Measurements from ENCODE around the gene SIRT7. TPM values are rescaled to one million over a fixed set of nuclear protein-coding genes. Genes with fewer than 3 reads are reported as not detected.

The SIRT7 gene
- total RNA-seq, 1 experiment from 2014 or later: 24.2 TPM

DNA sequence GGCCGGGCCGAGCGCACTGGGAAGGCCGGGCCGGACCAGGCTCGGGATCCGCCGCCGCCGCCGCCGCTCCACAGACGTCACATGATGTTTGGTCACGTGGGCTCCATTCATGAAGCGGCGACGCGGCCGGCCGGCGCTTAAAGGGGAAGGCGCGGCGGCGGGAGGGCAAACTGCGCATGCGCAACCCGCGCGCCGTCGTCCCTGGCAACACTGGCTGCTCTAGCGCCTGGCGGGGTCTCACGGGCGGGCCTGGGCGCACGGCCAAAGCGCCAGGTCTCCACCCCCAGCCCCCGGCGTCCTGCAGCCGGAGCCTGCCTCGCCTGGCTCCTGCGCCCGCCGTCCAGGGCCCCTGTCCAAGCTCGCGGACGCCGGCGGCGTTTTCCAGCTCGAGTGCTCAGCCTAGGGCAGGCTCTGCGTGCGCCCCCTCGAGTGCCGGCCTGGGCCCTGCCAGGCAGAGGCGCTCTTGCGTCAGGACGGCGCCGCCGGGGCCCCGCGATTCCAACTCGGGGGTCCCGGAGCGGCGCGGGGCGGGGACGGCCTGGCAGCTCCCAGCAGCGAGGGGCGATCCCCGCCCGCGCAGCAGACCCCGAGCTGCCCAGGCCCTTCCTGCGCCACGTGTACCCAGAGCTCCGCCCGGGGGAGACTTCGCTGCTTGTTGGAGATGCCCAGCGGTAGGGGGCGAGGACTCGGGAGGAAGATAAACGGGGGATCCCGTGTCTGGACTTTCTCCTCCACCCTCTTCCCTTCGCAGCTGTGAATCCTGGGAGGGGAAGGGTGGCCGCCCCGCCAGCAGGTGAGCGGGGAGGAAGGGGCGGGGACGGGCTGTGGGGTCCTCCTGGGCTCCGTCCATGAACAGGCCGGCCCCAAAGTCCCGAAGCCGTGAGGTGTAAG lies 9.9 kb upstream of the SIRT7 start, which contains the start of gene MAFG (continued):
- TF ChIP-seq RELA (CRISPR knock-in tag; IDR thresholded peaks at IDR 0.05; ENCODE audit: borderline replicate concordance) (no peak), JUN (CRISPR knock-in tag; IDR thresholded peaks at IDR 0.05) (no peak), SP1 (CRISPR knock-in tag; conservative IDR thresholded peaks at IDR 0.05) (peak; percentile 58), ZNF671 (CRISPR knock-in tag; IDR thresholded peaks at IDR 0.05) (no peak), NR3C1 (CRISPR knock-in tag; conservative IDR thresholded peaks at IDR 0.05; ENCODE audit: low read depth) (0 out of 2 replicates have a peak, but pooled peaks have one; percentile 80)
- TF ChIP-seq, protein P1, sequence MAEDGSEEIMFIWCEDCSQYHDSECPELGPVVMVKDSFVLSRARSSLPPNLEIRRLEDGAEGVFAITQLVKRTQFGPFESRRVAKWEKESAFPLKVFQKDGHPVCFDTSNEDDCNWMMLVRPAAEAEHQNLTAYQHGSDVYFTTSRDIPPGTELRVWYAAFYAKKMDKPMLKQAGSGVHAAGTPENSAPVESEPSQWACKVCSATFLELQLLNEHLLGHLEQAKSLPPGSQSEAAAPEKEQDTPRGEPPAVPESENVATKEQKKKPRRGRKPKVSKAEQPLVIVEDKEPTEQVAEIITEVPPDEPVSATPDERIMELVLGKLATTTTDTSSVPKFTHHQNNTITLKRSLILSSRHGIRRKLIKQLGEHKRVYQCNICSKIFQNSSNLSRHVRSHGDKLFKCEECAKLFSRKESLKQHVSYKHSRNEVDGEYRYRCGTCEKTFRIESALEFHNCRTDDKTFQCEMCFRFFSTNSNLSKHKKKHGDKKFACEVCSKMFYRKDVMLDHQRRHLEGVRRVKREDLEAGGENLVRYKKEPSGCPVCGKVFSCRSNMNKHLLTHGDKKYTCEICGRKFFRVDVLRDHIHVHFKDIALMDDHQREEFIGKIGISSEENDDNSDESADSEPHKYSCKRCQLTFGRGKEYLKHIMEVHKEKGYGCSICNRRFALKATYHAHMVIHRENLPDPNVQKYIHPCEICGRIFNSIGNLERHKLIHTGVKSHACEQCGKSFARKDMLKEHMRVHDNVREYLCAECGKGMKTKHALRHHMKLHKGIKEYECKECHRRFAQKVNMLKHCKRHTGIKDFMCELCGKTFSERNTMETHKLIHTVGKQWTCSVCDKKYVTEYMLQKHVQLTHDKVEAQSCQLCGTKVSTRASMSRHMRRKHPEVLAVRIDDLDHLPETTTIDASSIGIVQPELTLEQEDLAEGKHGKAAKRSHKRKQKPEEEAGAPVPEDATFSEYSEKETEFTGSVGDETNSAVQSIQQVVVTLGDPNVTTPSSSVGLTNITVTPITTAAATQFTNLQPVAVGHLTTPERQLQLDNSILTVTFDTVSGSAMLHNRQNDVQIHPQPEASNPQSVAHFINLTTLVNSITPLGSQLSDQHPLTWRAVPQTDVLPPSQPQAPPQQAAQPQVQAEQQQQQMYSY (CRISPR knock-in tag; IDR thresholded peaks at IDR 0.05): no peak
- TF ChIP-seq, protein P2, sequence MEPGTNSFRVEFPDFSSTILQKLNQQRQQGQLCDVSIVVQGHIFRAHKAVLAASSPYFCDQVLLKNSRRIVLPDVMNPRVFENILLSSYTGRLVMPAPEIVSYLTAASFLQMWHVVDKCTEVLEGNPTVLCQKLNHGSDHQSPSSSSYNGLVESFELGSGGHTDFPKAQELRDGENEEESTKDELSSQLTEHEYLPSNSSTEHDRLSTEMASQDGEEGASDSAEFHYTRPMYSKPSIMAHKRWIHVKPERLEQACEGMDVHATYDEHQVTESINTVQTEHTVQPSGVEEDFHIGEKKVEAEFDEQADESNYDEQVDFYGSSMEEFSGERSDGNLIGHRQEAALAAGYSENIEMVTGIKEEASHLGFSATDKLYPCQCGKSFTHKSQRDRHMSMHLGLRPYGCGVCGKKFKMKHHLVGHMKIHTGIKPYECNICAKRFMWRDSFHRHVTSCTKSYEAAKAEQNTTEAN (CRISPR knock-in tag; IDR thresholded peaks at IDR 0.05): peak; percentile 41; the same call in 1 of the 2 replicates

DNA sequence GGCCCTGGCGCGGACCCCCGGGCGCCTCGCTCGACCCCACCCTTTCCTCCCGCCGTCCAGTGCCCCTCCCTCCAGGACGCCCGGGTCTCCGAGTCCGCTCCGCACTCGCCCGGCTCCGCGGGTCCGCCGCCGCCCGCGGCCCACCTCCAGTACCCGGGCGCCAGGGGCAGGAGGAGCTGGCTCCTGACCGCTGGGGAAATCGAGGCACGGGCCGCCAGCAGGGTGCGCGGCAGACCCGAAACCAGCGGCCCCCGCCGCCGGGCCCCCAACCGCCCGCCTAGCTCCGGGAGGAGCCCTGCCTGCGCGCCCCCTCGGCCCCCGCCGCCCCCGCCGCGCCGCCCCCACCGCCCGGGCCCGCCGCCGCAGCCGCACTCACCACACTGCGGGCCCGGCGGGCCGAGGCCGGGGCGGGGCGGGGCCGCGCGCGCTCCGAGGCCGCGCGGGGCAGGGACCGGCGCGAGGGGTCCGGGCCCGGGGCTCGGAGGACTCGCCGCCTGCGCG lies 9.2 kb upstream of the SIRT7 start:
- POLR2A ChIA-PET: interaction anchor here (0.5 to 2.7 kb wide), 6 partner anchors 10 to 1688 kb away, joined by 3 to 11 read pairs (median 6); partner anchors contain the start of genes PYCR1 and SIRT7
- no peak for ATAC-seq
- Mint-ChIP-seq H3K27ac (no peak overlapping the region), H3K9me3 (no peaks in the 10 kb centered on the region), H3K4me3 (no peak overlapping the region), H3K36me3 (peaks cover 5% of the 10 kb centered on the region), H3K27me3 (ENCODE audit: low read depth) (peaks cover 3% of the 10 kb centered on the region; the same call in 1 of the 2 replicates), H3K4me1 (peaks cover 29% of the 10 kb centered on the region)
- CTCF ChIA-PET: interaction anchor here (0.6 to 3.9 kb wide), 17 partner anchors 9 to 172 kb away, joined by 3 to 21 read pairs (median 4); partner anchors contain the start of genes ASPSCR1, DCXR, NOTUM and PYCR1
- TF ChIP-seq NFATC4 (CRISPR knock-in tag; IDR thresholded peaks at IDR 0.05): no peak
- TF ChIP-seq GABPB1 (CRISPR knock-in tag; IDR thresholded peaks at IDR 0.05): no peak
- no peak for TF ChIP-seq CREB1 (CRISPR knock-in tag; IDR thresholded peaks at IDR 0.05)
- no peak for TF ChIP-seq ZNF138 (CRISPR knock-in tag; conservative IDR thresholded peaks at IDR 0.05)
- no peak for TF ChIP-seq FOXP1 (CRISPR knock-in tag; IDR thresholded peaks at IDR 0.05; ENCODE audit: borderline replicate concordance)
- TF ChIP-seq PREB (CRISPR knock-in tag; IDR thresholded peaks at IDR 0.05; ENCODE audit: borderline replicate concordance): 0 out of 2 replicates have a peak, but pooled peaks have one; percentile 7
- DNase-seq (ENCODE audit: low spot score): no peak

DNA sequence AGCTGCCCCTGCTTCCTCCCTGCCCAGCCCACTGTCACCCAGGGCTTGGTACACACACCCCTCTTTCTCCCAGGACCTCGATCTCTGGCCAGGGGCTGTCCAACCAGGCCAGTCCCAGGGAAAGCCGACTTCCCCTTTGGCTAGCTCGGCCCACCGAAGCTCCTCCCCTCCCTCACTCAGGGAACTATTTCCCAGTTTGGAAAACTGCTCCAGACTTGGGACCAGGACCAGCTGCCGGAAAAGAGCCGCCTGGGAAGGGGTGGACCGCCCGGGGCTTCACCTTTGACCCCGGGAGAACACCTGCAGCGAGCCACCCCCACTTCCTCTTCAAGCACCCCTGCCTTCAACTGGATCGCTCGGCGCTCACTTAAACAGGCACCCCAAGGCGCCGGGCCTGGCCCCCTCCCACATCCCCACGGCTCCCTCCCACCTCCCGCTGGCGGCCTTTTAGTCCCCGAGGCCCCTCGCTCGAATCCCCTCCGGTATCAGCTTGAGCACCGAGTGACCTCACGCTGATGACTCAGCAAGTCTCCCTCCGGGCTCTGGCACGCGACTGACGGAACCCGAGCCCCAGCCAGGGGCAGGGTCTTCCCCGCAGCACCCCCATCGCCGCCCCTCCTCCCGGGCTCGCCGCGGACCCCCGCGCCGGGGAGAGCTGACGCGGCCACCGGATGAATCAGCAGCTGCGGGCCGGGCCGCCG lies 8.6 kb upstream of the SIRT7 start:
- Mint-ChIP-seq H3K27ac (peak overlapping the region; percentile 89), H3K27me3 (ENCODE audit: low read depth) (peaks cover 3% of the 10 kb centered on the region; the same call in 1 of the 2 replicates), H3K4me3 (peak overlapping the region; percentile 75), H3K9me3 (no peaks in the 10 kb centered on the region), H3K4me1 (peaks cover 29% of the 10 kb centered on the region), H3K36me3 (peaks cover 6% of the 10 kb centered on the region)
- DNase-seq (ENCODE audit: low spot score) (peak; percentile 65), ATAC-seq (peak; percentile 4; the same call in 1 of the 2 replicates)
- ChIA-PET CTCF (interaction anchor here (0.5 to 3.9 kb wide), 9 partner anchors 33 to 172 kb away, joined by 3 to 21 read pairs (median 7); partner anchors contain the start of genes CENPX, DCXR, LRRC45 and NOTUM), POLR2A (interaction anchor here (0.6 to 2.7 kb wide), 5 partner anchors 9 to 57 kb away, joined by 3 to 11 read pairs (median 4); partner anchors contain the start of gene SIRT7)
- TF ChIP-seq NR3C1 (CRISPR knock-in tag; conservative IDR thresholded peaks at IDR 0.05; ENCODE audit: low read depth) (no peak), CBFB (CRISPR knock-in tag; IDR thresholded peaks at IDR 0.05; ENCODE audit: low read depth) (no peak), GRHL2 (CRISPR knock-in tag; IDR thresholded peaks at IDR 0.05; ENCODE audit: insufficient replicate concordance, severe bottlenecking) (no peak), E2F1 (CRISPR knock-in tag; IDR thresholded peaks at IDR 0.05) (no peak), ZNF317 (CRISPR knock-in tag; IDR thresholded peaks at IDR 0.05; ENCODE audit: borderline replicate concordance, low read depth) (no peak), JUN (CRISPR knock-in tag; IDR thresholded peaks at IDR 0.05) (no peak), MYBL2 (CRISPR knock-in tag; IDR thresholded peaks at IDR 0.05) (no peak)
- TF ChIP-seq, protein P3, sequence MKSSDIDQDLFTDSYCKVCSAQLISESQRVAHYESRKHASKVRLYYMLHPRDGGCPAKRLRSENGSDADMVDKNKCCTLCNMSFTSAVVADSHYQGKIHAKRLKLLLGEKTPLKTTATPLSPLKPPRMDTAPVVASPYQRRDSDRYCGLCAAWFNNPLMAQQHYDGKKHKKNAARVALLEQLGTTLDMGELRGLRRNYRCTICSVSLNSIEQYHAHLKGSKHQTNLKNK (CRISPR knock-in tag; IDR thresholded peaks at IDR 0.05): no peak
